GM12892 (cell line): ENCODE measurements around the gene ZRANB3.
"Not testable (repeated sequence)": the region's sequence is repeated elsewhere in the genome, so short reads cannot be mapped to it uniquely, and the experiment has no call there.

Experiments
- DNase-seq: peaks from one replicate; pipeline ENCODE4 v3.0.0; 2011; ENCODE audit not compliant: insufficient read length
- FAIRE-seq: peaks from 2 replicates; lab custom pipeline; 2011; peaks lifted over from hg19 to GRCh38; lab: Jason Lieb, UNC
- POLR2A ChIP-seq: IDR thresholded peaks from 2 replicates; pipeline ENCODE4 v1.6.1; 2011; ENCODE audit warnings: low read depth, low read length, control low read depth
- POLR2AphosphoS5 ChIP-seq: IDR thresholded peaks from 2 replicates; pipeline ENCODE4 v1.6.1; 2011; ENCODE audit warnings: low read depth, low read length, control low read depth
- TAF1 ChIP-seq: IDR thresholded peaks from 2 replicates; pipeline ENCODE4 v1.6.1; 2011; ENCODE audit warnings: low read depth, mild to moderate bottlenecking, control low read depth, low read length, borderline replicate concordance

ZRANB3 gene

GRCh38 chr2:135475128-135475527 is 55.9 kb downstream of the ZRANB3 start:
- FAIRE-seq (no peak), DNase-seq (no peak)
- TF ChIP-seq POLR2A, result no peak

- FAIRE-seq (peak; percentile 50), DNase-seq (peak; percentile 8)
- TF ChIP-seq POLR2A (no peak), POLR2AphosphoS5 (no peak), TAF1 (no peak)
These were observed 57.5 kb downstream of the ZRANB3 start for GRCh38 chr2:135473567-135473966.

- FAIRE-seq (no peak), DNase-seq (no peak)
- TF ChIP-seq TAF1 (no peak), POLR2AphosphoS5 (no peak), POLR2A (no peak)
These were observed 59.9 kb downstream of the ZRANB3 start for GRCh38 chr2:135471106-135471505.

- FAIRE-seq (no peak), DNase-seq (no peak)
- no peak for TF ChIP-seq POLR2A
- no peak for TF ChIP-seq POLR2AphosphoS5
- no peak for TF ChIP-seq TAF1
These were observed 73.7 kb downstream of the ZRANB3 start for GRCh38 chr2:135457279-135457678.

- DNase-seq, result no peak
- no peak for TF ChIP-seq TAF1
- TF ChIP-seq POLR2A, result no peak
- TF ChIP-seq POLR2AphosphoS5, result no peak
- FAIRE-seq, result no peak
These were observed 74.2 kb downstream of the ZRANB3 start for GRCh38 chr2:135456835-135457234.

- DNase-seq, result no peak
- TF ChIP-seq POLR2AphosphoS5, result no peak
- no peak for FAIRE-seq
These were observed 74.6 kb downstream of the ZRANB3 start for GRCh38 chr2:135456431-135456830.

GRCh38 chr2:135454608-135455007 is 76.4 kb downstream of the ZRANB3 start:
- no peak for TF ChIP-seq POLR2AphosphoS5
- TF ChIP-seq POLR2A, result no peak
- no peak for TF ChIP-seq TAF1
- FAIRE-seq (no peak), DNase-seq (no peak)

- DNase-seq, FAIRE-seq: not testable (repeated sequence)
These were observed 78.0 kb downstream of the ZRANB3 start for GRCh38 chr2:135453027-135453426.

- DNase-seq (no peak), FAIRE-seq (no peak)
- TF ChIP-seq POLR2A, result no peak
- TF ChIP-seq TAF1, result no peak
- TF ChIP-seq POLR2AphosphoS5, result no peak
These were observed 79.1 kb downstream of the ZRANB3 start for GRCh38 chr2:135451966-135452365.

GRCh38 chr2:135443013-135443412 is 88.0 kb downstream of the ZRANB3 start:
- not testable (repeated sequence) for FAIRE-seq, DNase-seq

- FAIRE-seq, DNase-seq: not testable (repeated sequence)
These were observed 95.9 kb downstream of the ZRANB3 start for GRCh38 chr2:135435155-135435554.

GRCh38 chr2:135424849-135425248 is 106.2 kb downstream of the ZRANB3 start:
- no peak for FAIRE-seq
- no peak for DNase-seq
- TF ChIP-seq POLR2A (no peak), TAF1 (no peak), POLR2AphosphoS5 (no peak)

- DNase-seq (no peak), FAIRE-seq (no peak)
- TF ChIP-seq TAF1, result no peak
- no peak for TF ChIP-seq POLR2AphosphoS5
- TF ChIP-seq POLR2A, result no peak
These were observed 108.1 kb downstream of the ZRANB3 start for GRCh38 chr2:135422898-135423297.

- FAIRE-seq, result no peak
- no peak for TF ChIP-seq POLR2AphosphoS5
- no peak for TF ChIP-seq POLR2A
- no peak for TF ChIP-seq TAF1
- DNase-seq, result no peak
These were observed 119.4 kb downstream of the ZRANB3 start for GRCh38 chr2:135411646-135412045.
